ENCODE measurements around the gene SPACA9.

SPACA9 gene

DNA sequence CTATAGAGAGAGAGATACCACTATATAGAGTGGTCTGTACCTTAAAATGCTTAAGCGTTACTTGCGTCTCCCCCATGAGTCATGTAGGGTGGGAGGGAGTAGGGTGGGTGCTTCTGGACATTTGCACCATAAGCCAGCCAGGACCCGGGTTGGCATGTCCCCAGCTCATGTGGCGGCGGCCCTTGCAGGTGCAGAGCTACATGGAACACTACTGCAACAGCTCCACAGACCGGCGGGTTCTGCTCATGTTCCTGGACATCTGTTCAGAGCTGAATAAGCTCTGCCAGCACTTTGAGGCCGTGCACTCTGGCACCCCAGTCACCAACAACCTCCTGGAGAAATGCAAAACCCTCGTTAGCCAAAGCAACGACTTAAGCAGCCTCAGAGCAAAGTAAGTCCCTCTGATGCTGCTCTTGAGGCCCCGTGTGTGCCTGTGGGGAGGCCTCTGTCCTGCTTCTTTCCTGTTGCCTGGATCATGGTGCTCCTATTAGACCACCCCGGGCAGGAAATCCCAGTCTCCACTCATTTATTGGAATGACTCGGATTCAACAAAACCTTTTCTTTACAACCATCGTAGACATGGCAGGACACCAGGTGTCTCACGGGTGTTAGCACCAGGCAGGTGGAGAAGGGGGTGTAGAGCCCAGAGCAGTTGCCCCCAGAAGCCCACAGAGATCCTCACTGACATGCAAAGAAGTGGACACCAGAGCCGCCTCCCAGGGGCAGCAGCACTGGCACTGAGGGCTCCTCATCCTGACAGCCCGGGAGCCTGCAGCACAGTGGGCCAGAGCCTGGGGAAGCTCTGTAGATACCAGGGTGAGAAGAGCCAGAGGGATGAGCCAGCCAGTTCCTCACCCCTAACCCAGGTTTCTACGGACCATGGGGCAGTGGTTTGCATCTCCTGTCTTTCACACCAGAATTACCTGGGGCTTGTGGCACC, 8.8 kb downstream of the SPACA9 start:
- no peaks in the 10 kb centered on the region for H3K4me1 ChIP-seq (ENCODE audit: insufficient read depth, poor library complexity, severe bottlenecking)
- no peak for DNase-seq (ENCODE audit: low spot score)
- H3K27me3 ChIP-seq (ENCODE audit: insufficient read depth, poor library complexity, severe bottlenecking) = no peaks in the 10 kb centered on the region
- no peaks in the 10 kb centered on the region for H3K9me3 ChIP-seq (ENCODE audit: severe bottlenecking)
- no peaks in the 10 kb centered on the region for H3K36me3 ChIP-seq (ENCODE audit: low read depth)
- TF ChIP-seq, protein P1, sequence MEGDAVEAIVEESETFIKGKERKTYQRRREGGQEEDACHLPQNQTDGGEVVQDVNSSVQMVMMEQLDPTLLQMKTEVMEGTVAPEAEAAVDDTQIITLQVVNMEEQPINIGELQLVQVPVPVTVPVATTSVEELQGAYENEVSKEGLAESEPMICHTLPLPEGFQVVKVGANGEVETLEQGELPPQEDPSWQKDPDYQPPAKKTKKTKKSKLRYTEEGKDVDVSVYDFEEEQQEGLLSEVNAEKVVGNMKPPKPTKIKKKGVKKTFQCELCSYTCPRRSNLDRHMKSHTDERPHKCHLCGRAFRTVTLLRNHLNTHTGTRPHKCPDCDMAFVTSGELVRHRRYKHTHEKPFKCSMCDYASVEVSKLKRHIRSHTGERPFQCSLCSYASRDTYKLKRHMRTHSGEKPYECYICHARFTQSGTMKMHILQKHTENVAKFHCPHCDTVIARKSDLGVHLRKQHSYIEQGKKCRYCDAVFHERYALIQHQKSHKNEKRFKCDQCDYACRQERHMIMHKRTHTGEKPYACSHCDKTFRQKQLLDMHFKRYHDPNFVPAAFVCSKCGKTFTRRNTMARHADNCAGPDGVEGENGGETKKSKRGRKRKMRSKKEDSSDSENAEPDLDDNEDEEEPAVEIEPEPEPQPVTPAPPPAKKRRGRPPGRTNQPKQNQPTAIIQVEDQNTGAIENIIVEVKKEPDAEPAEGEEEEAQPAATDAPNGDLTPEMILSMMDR (IDR thresholded peaks at IDR 0.05; ENCODE audit: poor library complexity, severe bottlenecking) = no peak
- no peak overlapping the region for H3K4me3 ChIP-seq (ENCODE audit: severe bottlenecking)
- no peak for ATAC-seq (ENCODE audit: low read depth)
- no peak overlapping the region for H3K27ac ChIP-seq (ENCODE audit: poor library complexity, severe bottlenecking)

- Histone ChIP-seq H3K4me3 (ENCODE audit: severe bottlenecking) (no peak overlapping the region), H3K27me3 (ENCODE audit: insufficient read depth, poor library complexity, severe bottlenecking) (no peaks in the 10 kb centered on the region), H3K27ac (ENCODE audit: poor library complexity, severe bottlenecking) (no peak overlapping the region), H3K4me1 (ENCODE audit: insufficient read depth, poor library complexity, severe bottlenecking) (no peaks in the 10 kb centered on the region), H3K9me3 (ENCODE audit: severe bottlenecking) (no peaks in the 10 kb centered on the region), H3K36me3 (ENCODE audit: low read depth) (no peaks in the 10 kb centered on the region)
- no peak for DNase-seq (ENCODE audit: low spot score)
- TF ChIP-seq, protein P1 (IDR thresholded peaks at IDR 0.05; ENCODE audit: poor library complexity, severe bottlenecking) = no peak
- no peak for ATAC-seq (ENCODE audit: low read depth)
Observed at GRCh38 chr9:132888151-132888550, 9.5 kb downstream of the SPACA9 start.

DNA sequence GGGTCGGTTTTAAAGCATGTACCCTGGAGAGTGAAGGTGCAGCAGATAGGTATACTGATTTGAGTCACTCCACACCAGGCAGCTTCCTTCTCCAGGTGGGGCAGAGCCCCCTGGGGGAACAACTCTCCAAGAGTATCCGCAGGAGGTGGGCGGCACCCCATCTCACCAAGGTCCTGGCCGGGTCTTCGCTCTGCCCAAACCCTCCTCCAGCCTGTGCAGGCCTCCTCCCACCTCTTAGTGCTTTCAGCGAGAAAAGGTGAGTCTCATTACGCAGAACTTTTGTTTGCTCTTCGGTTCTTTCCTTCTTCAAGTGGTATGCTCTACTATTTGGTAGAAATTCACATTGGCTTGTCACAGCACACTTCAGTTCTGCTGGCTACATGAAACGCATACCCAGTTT, 13.7 kb downstream of the SPACA9 start:
- no peaks in the 10 kb centered on the region for H3K27me3 ChIP-seq (ENCODE audit: insufficient read depth, poor library complexity, severe bottlenecking)
- ATAC-seq (ENCODE audit: low read depth) (no peak), DNase-seq (ENCODE audit: low spot score) (no peak)
- peaks cover 3% of the 10 kb centered on the region for H3K4me1 ChIP-seq (ENCODE audit: insufficient read depth, poor library complexity, severe bottlenecking)
- TF ChIP-seq, protein P1 (IDR thresholded peaks at IDR 0.05; ENCODE audit: poor library complexity, severe bottlenecking) = no peak
- peaks cover 14% of the 10 kb centered on the region for H3K36me3 ChIP-seq (ENCODE audit: low read depth)
- H3K4me3 ChIP-seq (ENCODE audit: severe bottlenecking) = no peak overlapping the region
- no peak overlapping the region for H3K27ac ChIP-seq (ENCODE audit: poor library complexity, severe bottlenecking)
- H3K9me3 ChIP-seq (ENCODE audit: severe bottlenecking) = no peaks in the 10 kb centered on the region

- H3K27me3 ChIP-seq (ENCODE audit: insufficient read depth, poor library complexity, severe bottlenecking) = no peaks in the 10 kb centered on the region
- DNase-seq (ENCODE audit: low spot score) (no peak), ATAC-seq (ENCODE audit: low read depth) (peak; percentile 86)
- no peak overlapping the region for H3K27ac ChIP-seq (ENCODE audit: poor library complexity, severe bottlenecking)
- H3K9me3 ChIP-seq (ENCODE audit: severe bottlenecking) = no peaks in the 10 kb centered on the region
- TF ChIP-seq, protein P1 (IDR thresholded peaks at IDR 0.05; ENCODE audit: poor library complexity, severe bottlenecking) = no peak
- H3K4me1 ChIP-seq (ENCODE audit: insufficient read depth, poor library complexity, severe bottlenecking) = peaks cover 3% of the 10 kb centered on the region
- H3K36me3 ChIP-seq (ENCODE audit: low read depth) = peaks cover 25% of the 10 kb centered on the region
- no peak overlapping the region for H3K4me3 ChIP-seq (ENCODE audit: severe bottlenecking)
Observed at GRCh38 chr9:132894346-132894745, 15.6 kb downstream of the SPACA9 start.
